AG20443 (cell line): Measurements from ENCODE around the gene SUPT4H1.
"Not testable (repeated sequence)": the region's sequence is repeated elsewhere in the genome, so short reads cannot be mapped to it uniquely, and the experiment has no call there.

Experiments
- DNase-seq: peaks from one replicate; pipeline ENCODE4 v3.0.0; 2012; ENCODE audit warnings: low spot score, mixed read lengths

SUPT4H1 gene

DNA sequence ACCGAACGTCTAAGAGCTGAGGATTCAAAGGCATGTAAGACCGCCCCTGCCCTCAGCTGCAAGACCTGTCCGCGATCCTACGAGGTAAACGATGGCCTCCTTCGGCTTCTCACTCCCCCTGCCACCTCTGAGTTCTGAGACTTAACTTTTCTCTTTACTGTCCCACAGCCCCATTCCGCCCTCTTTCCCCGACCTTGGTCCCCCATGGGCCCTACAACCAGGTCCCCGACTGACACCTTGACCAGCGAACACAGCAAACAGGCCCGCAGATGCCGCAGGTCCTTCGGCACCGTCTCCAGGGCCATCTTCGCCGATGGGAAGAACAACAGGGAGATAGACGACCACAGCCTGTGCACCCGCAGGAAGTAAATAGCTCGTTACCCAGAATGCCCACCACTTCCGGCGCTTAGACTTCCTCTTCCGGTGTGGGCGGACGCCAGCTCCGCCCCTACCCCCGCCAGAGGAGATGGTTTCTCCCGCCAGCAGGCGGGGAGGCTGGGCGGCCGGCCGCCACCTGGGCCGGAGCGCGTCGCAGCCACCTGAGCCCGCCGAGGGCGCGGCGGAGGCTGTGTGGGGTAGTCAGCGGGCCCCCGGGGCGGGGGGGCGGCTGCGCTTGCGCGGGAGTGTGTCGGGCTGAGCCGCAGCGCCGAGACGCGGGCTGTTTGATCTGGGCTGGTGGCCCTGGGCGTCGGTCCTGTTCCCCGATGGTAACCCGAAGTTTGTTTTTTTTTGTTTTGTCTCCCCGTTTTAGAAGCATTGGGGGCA is at the start of gene SUPT4H1:
SUPT4H1 (minus strand) TSS at position 371 of the 765 bp plus-strand sequence; CDS start at position 305, 66 bp downstream.
- peak; percentile 96 for DNase-seq

DNA sequence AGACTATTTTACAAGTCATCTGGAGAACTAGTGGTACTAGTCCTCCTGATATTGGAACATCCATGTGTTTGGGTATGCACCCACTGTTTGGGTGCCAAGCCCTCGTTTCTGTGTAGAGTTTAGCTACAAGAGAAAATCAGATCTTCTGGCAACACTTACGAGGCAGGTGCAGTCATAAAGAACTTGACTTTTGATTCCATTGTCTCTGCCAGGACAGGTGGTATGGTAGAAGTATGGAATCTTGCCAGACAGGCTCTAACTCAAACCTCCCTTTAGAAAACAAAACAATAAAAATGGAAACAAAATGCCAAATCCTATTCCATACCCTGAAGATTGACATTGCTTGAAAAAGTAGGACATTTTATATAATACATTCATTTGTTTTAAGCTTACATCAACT is 49.3 kb upstream of the SUPT4H1 start:
- no peak for DNase-seq

DNA sequence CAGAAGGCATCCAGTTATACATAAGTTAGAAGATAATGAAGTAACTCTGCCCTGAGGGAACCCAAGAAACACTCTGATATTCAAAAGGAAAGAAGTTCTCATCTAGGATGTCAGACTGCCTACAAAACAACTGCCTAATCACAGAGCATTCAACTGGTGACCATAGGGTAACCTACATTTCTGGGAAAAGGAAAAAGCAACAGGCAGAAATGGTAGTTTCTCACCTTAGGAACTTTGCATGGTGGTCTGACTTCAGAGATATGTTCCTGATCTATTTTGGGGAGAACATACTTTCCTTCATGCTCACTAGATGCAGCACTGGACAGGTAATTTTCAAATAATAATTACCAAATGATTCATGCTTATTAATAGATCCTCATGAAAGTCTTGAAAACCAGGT is 48.8 kb upstream of the SUPT4H1 start:
- no peak for DNase-seq

DNA sequence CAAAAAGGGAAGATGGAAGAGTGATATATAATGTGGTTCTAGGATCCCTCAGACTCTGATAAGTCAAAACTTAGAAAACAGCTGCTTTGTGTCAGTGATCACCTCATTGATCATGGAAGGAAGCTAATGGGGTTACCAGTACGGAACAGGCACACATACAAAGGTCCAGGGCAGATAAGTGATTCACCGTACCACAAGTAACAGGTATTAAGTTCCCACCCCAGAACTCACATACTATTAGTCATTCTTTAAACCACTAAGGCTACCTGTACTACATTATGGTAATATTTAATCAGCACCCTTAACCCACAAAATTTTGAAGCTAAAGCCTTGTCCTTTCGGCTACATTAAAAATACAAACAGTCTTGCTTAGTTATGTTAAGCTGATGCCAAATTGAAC is 48.0 kb upstream of the SUPT4H1 start:
- DNase-seq = no peak

DNA sequence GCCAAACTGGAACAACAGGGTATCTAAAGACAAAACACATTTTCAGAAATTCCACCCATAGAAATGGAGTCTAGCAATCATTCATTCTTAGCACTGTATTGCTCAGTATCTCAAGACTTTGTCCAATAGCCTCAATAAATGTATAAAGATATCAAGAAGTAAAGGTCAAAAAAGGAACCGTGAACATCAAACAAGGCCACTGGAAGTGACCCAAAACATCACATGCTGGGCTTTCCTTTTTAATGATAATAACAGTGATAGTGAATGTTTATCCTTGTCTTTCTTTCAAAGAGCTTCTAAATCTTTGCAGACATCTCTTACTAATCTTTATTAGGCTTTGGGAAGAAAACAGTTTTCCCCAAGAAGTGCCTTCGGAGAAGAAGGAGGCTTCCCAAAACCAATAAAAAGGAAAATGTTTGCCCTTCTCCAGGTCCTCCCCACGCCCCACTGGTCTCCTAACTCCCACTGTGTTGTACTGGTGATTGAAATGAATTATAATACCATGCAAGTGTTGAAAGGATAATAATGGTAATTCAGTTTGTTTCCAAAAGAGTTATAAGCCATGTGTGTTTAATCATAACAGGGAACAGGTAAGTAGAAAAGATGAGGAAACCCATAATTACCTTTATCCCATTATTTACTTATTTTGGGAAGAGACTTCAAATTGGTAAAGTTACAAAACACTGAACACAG is 46.7 kb upstream of the SUPT4H1 start:
- DNase-seq = no peak

DNA sequence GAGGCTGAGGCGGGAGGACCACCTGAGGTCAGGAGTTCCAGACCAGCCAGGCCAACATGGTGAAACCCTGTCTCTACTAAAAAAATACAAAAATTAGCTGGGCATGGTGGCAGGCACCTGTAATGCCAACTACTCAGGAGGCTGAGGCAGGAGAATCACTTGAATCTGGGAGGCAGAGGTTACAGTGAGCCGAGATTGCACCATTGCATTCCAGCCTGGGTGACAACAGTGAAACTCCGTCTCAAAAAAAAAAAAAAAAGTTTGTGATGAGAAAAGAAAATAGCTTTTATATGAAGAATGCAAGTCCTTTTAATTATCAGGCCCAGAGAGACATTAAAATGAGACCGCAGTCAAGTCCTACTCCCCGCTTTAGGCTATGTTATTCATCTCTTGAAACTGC is 45.4 kb upstream of the SUPT4H1 start:
- not testable (repeated sequence) for DNase-seq

DNA sequence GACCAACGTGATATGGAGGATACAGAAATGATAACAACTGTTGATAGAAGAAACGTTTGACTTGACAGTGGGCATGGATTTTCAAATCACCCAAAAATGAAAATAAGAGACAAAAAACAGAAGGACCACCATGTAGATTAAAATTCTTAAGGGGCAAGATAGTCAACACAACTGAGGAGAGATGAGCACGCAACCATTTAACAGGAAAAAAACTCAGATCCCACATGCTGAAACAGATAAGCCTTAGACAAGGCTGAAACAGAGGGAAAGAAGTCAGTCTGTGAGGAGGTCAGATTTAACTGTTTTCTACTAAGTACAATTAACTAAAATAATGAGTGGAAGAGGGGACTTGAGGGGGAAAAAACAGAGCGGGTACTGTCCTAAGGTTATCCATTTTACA is 44.2 kb upstream of the SUPT4H1 start:
- no peak for DNase-seq

DNA sequence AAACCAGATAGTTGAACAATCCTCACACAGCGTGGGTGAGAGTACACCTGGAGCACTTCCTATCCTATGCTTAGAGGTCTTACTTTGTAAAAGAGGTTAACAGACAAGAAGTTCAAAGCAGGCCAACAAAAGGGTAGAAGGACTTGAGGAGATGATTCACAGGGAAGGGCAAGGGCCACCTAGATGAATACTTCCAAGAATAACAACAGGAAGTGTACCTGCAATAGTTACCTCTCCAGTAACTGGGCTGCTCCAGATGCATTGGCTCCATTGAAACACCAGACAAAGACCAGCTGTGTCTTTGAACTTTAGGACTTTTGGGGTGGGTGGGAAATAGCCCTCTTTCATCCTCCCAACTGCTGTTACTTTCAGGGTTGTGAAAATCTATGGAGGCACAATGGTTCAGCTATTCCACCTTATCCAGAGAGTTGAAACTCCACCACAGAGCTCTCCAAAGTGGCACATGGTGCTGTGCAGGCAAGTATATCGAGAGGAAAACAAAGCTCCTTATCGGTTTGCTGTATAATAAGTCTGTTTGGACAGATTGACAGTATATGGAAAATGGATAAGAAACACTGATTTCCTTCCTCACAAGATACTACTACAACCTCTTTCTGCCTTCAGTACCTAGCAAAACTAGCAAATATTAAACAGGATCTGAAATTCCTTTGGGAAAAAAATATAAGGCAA is 42.7 kb upstream of the SUPT4H1 start:
- DNase-seq = no peak

DNA sequence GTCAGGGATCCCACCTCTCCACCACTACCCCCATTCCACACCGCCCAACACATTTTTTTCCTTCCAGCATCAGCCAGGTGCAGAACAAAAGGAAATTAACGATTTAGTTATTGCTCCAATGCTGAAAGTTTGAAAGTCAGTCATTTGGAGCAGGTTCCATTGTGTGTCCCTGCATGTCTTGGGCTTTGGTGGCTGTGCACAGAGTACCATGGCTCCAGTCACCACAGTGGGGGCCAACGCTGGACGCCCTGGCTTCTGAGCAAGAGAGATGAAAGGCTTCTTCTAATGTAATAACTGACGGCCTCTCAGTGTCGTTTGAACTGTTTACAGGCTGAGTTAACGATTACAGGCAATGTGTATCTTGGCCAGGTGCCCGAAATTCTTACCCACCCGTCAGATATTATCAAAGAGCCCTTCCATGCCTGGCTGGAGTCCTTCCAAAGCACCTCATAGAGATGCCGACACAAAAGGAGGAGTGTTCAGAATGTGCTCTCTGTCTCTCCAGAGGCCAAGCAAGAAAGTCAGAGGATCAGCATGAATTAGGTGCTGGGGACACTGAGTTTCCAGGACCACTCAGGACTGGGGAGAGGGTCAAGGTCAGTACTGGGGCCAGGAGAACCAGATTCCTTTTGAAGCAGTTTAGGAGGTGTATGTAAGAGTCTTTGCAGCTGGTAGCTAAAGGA is 39.4 kb upstream of the SUPT4H1 start:
- no peak for DNase-seq

DNA sequence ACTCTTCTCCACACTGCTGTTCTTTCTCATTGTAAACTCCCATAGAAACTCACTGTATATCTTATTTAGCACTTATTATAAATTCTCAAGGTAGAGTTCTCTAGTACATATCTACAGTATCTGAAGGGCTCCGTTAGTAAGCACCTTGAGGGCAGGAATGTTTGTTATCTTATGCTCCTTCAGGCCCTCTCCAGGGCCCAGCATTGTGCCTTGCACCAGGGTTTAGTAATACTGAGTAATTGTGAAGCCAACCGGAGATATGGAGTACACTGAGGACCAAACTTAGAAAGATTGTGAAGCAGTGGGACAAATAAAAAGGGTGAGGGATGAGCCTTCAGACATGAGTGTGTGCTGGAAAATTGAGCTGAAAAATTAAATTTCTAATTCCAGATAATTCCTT is 38.9 kb upstream of the SUPT4H1 start:
- DNase-seq = no peak

DNA sequence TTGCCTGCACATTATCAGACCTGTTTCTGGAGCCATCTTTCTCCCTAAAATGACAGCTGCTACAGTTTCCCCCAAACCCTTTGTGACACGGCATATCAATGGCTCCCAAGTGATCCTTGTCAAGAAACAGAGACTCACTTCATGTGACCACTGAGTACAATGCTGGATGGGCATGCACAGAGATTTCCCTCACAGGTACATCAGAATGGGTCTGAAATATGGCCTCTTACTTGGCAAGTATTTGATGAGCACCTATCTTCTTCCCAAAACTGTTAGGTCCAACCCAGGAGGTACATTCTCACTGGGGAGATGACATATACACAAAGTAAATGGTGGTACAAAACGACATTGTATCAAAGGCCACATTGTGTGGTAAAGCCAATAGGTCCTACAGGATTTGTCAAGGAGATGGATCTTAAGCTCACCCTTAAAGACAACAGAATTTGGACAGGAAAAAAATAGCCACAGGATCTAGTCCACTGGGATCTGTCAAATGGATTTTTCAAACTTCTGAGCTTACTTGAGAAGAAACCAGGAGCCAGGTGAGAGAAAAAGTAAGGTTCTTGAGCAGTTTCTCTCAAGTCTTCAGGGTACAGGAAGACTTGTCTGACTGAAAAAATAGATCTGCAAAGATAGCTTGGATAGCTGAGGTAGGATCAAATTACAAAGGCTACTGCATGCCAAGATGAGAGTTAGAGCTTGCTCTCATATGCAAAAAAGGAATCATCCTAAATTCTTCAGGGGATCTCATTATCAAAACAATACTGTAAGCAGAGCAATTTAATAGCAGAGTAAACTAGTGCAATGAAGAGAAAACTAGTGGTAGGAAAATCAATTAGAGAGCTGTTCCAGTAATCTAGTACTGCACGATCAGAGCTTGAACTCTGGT is 36.5 kb upstream of the SUPT4H1 start:
- DNase-seq = no peak

DNA sequence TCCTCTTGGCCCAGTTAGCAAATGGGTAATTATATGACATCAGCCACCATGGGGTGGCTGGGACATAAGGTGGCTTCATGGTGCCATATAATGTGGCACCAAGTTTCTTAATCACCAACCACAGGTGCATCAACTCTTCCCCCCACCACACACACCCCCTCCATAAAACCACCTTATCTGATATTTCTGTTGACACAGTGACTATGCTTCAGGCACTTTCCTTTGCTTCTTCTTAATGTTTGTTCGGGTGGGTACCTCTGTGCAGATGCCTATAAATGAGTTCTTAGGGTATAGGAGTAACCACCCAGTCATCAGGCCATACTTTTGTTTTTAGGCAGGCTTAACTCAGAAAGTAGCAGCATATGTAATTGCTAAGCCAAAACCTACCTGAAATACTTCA is 35.8 kb upstream of the SUPT4H1 start:
- no peak for DNase-seq

DNA sequence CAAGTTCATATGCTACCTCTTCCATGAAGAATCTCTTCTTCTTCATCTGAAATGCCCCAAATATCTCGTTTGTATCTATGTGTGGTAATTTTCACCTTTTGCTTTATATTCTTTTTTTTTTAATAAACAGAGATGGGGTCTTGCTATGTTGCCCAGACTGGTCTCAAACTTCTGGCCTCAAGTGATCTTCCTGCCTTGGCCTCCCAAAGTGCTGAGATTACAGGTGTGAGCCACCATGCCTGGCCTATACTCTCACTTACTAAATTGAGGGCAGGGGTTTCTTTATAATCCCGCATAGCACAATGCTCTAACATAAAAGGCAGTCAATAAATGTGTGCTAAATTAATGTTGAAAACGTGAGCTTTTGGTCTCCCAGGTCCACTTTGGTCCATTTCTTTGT is 34.7 kb upstream of the SUPT4H1 start:
- no peak for DNase-seq

DNA sequence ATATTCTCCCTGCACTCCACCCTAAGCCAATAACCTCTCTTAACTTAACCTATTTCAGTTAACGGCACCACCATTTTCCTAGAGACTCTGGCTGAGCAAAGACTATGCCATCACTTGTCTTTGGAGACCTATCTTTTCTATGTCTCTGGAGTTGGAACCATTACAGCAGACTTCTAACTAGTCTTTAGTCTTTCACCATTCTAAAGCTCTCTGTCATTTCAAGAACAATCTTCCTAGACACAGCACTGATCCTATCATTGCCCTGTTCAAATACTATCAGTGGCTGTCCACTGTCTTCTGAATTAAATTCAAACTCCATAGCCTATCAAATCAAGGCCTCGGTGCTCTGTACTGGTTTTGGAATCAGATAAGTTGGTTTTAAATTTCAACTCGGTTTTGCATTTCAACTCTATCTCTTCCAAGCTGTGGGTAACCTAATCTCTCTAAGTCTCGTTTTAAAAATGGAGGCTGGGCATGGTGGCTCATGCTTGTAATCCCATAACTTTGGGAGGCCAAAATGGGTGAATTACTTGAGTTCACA is 33.4 kb upstream of the SUPT4H1 start:
- no peak for DNase-seq

DNA sequence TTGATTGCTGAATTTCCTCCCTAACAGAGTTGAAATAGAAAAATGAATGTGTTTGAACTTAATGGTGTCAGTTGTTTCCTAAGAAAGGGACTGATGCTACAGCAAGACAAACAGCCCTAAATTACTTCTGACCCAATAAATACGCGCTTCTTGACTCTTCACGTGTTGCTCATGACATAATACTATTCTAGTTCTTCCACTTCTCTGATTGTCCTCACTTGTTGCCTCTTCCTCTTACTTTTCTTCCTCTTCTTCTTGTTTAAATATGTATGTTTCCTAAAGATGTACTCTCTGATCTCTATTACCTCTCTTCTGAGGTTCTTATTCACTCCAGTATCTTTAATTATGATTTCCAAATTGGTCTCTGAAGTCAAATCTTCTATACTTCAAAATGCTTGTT is 32.9 kb upstream of the SUPT4H1 start:
- no peak for DNase-seq

DNA sequence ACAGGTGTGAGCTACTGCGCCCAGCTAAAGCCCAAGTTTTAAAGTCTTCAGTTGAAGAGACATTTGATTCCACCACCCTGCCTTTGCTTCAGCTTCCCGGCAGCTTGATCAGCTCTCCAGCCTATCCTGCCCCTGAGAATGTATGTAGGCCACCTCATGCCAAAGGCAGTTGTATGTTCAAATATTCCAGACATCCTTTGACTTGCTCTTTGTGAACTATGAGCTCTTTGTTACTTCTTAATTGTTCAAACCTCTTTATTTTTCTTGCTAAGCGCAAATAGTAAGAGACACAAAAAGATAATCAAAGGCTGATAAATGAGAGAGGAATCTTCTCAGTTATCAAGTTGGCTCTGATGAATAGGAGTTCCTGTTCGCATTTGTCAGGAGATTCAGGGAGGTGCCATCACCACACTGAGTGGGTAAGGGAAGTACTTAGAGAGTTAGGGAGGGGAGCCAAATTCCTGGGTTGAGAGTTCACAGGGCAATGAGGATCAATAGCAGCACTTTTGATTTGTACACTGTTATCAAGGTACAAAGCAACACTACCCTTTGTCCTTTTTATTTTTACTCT is 32.0 kb upstream of the SUPT4H1 start:
- DNase-seq = no peak

DNA sequence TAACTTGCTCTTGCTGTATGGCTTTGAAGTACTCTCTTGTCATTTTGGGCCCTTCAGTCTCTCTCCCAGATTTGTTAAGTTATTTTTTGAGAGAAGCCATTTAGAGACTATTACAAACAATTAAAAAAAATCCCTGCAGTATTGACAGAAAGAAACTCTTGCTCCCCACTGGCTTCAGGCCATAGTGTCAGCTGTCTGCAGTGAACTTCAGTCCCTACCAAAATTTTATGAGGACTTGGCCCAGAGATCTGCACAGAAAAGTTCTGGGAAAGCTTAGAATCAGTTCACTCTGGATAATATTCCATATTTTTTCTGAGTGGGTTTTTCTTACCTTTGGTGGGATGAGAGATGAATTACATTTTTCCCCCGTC is 30.9 kb upstream of the SUPT4H1 start:
- DNase-seq = no peak

DNA sequence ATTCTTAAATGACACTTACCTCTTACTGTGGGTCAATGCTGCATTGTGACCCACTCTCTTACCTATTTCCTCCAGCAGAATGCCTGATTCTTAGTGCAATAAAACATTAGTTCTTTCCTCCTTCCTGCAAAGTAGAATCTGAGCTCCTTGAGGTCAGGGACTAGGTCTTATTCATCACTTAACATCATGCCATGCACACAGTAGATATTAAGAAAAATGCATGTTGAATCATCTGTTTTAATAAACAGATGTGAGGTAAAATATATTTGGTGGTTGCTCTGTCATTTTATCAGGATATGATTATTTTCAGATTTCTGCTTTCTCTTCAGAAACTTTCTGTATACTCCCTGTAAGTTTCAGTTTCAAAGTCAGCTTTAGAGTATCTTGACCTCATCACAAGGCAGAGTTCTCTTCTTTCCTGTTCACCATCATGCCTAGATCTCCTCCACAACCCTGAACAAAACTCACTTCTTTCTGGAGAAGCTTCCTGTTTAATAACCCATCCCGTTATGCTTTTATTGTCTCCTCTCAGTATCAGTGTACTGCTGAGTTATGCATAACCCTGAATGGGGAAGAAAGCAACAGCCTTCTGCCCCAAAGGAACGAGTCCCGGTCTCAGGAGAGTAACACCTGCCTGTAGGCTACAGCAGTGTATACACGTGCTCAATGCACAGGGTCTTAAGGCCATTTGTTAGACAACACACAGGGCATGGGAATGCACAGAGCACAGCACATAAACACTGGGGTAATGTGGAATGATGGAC is 30.3 kb upstream of the SUPT4H1 start:
- no peak for DNase-seq

DNA sequence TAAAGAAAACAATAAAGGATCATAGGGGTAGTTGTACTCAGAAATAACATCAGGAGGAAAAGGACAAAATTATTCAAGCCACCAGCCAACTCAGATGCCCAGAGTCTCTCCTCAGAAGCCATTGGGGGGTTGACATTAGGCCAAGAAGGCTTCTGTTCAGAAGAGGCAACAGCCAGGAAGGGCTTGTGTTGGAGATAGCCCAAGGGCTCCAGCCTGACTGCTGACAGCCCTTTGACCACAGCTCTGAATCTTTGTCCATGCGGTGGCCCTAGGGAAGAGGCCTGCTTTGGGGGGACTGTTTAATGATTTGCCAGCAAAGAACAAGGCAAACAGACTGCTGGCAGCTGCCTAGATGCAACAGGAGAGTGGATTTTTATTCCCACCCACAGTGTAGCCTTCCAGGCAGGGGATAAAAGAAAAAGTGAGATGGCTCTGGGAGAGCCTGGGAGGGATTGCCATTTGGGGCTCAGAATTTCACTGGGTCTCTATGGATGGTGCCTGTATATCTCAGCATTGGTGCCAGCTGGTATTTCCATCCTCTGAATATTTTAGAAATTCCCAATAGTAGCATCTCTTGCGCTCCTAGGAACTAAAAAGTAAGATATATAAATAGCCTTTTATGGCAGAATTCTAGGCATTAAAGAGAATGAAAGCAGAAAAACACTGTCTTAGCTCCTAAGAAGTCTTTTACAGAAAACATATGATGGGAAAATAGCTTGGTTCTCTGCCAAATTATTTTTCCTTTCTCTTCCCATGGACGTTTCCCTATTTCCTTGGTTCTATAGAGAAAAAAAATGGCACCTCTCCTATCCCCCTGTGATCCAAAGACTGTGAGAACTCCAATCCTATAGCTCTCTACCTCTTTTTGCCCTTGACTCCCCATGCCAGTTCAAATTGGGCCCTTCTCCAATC is 29.4 kb upstream of the SUPT4H1 start:
- no peak for DNase-seq
